Measurements from ENCODE around the gene ADGRG3.
A peak's percentile ranks its signal among the peaks of the same experiment; 100 is the strongest.

ADGRG3 gene

GRCh38 chr16:57732037-57732436, 63.9 kb downstream of the ADGRG3 start:
- no peak overlapping the region for H3K27ac ChIP-seq
- TF ChIP-seq CTCF (IDR thresholded peaks at IDR 0.05): no peak
- TF ChIP-seq ZFX (IDR thresholded peaks at IDR 0.05; ENCODE audit: borderline replicate concordance): no peak

- TF ChIP-seq ZFX (IDR thresholded peaks at IDR 0.05; ENCODE audit: borderline replicate concordance): no peak
- no peak for TF ChIP-seq CTCF (IDR thresholded peaks at IDR 0.05)
- no peak overlapping the region for H3K27ac ChIP-seq
Measured at GRCh38 chr16:57732714-57733113, 64.6 kb downstream of the ADGRG3 start.

- peak overlapping the region; percentile 79 for H3K27ac ChIP-seq
- no peak for TF ChIP-seq ZFX (IDR thresholded peaks at IDR 0.05; ENCODE audit: borderline replicate concordance)
- TF ChIP-seq CTCF (IDR thresholded peaks at IDR 0.05): no peak
Measured at GRCh38 chr16:57734308-57734924, 66.3 kb downstream of the ADGRG3 start.

GRCh38 chr16:57734925-57735754, 67.0 kb downstream of the ADGRG3 start:
- TF ChIP-seq CTCF (IDR thresholded peaks at IDR 0.05): no peak
- TF ChIP-seq ZFX (IDR thresholded peaks at IDR 0.05; ENCODE audit: borderline replicate concordance): no peak
- H3K27ac ChIP-seq: peak overlapping the region; percentile 79

- TF ChIP-seq CTCF (IDR thresholded peaks at IDR 0.05): no peak
- H3K27ac ChIP-seq: peak within 1 kb of the TSS; percentile 79
Measured at GRCh38 chr16:57735755-57736418, 67.8 kb downstream of the ADGRG3 start, which contains the start of gene KATNB1. Gene KATNB1, plus strand, starts transcription at chr16:57735770. Its CDS starts 1,474 bp downstream, at chr16:57737244.

- peak overlapping the region; percentile 79 for H3K27ac ChIP-seq
- TF ChIP-seq CTCF (IDR thresholded peaks at IDR 0.05) (peak; percentile 42), ZFX (IDR thresholded peaks at IDR 0.05; ENCODE audit: borderline replicate concordance) (no peak)
Measured at GRCh38 chr16:57736419-57737351, 68.6 kb downstream of the ADGRG3 start.
